ENCODE data around the gene ZNF532.
"Not testable (repeated sequence)": the region's sequence is repeated elsewhere in the genome, so short reads cannot be mapped to it uniquely, and the experiment has no call there.

The ZNF532 gene

GRCh38 chr18:58915995-58916394 is 51.3 kb downstream of the ZNF532 start:
- Histone ChIP-seq H3K27me3 (no peaks in the 10 kb centered on the region), H3K36me3 (peaks cover 8% of the 10 kb centered on the region), H3K4me3 (ENCODE audit: low read depth, low read length) (no peak overlapping the region), H3K4me1 (no peaks in the 10 kb centered on the region), H3K9me3 (no peaks in the 10 kb centered on the region)
- DNase-seq: no peak
- no peak for TF ChIP-seq CTCF (IDR thresholded peaks at IDR 0.05; ENCODE audit: low read depth, low read length)

GRCh38 chr18:58919934-58920333 is 55.3 kb downstream of the ZNF532 start:
- not testable (repeated sequence) for DNase-seq; H3K36me3 ChIP-seq; H3K4me3 ChIP-seq (ENCODE audit: low read depth, low read length); H3K27me3 ChIP-seq; H3K4me1 ChIP-seq; H3K9me3 ChIP-seq

GRCh38 chr18:58922995-58923394 is 58.3 kb downstream of the ZNF532 start:
- H3K4me3 ChIP-seq (ENCODE audit: low read depth, low read length): no peak overlapping the region
- no peak for DNase-seq
- no peaks in the 10 kb centered on the region for H3K9me3 ChIP-seq
- no peaks in the 10 kb centered on the region for H3K4me1 ChIP-seq
- no peak for TF ChIP-seq CTCF (IDR thresholded peaks at IDR 0.05; ENCODE audit: low read depth, low read length)
- no peaks in the 10 kb centered on the region for H3K27me3 ChIP-seq
- H3K36me3 ChIP-seq: peaks cover 5% of the 10 kb centered on the region

- Histone ChIP-seq H3K9me3 (no peaks in the 10 kb centered on the region), H3K4me1 (no peaks in the 10 kb centered on the region), H3K4me3 (ENCODE audit: low read depth, low read length) (no peak overlapping the region), H3K36me3 (no peaks in the 10 kb centered on the region), H3K27me3 (no peaks in the 10 kb centered on the region)
- DNase-seq: no peak
- TF ChIP-seq CTCF (IDR thresholded peaks at IDR 0.05; ENCODE audit: low read depth, low read length): no peak
These were observed 59.8 kb downstream of the ZNF532 start for GRCh38 chr18:58924473-58924872.

GRCh38 chr18:58927659-58928058 is 63.0 kb downstream of the ZNF532 start:
- no peak for TF ChIP-seq CTCF (IDR thresholded peaks at IDR 0.05; ENCODE audit: low read depth, low read length)
- no peaks in the 10 kb centered on the region for H3K27me3 ChIP-seq
- no peak for DNase-seq
- no peaks in the 10 kb centered on the region for H3K9me3 ChIP-seq
- no peaks in the 10 kb centered on the region for H3K4me1 ChIP-seq
- H3K4me3 ChIP-seq (ENCODE audit: low read depth, low read length): no peak overlapping the region
- no peaks in the 10 kb centered on the region for H3K36me3 ChIP-seq

GRCh38 chr18:58928386-58928785 is 63.7 kb downstream of the ZNF532 start:
- H3K9me3 ChIP-seq: no peaks in the 10 kb centered on the region
- TF ChIP-seq CTCF (IDR thresholded peaks at IDR 0.05; ENCODE audit: low read depth, low read length): no peak
- no peak overlapping the region for H3K4me3 ChIP-seq (ENCODE audit: low read depth, low read length)
- no peaks in the 10 kb centered on the region for H3K27me3 ChIP-seq
- DNase-seq: no peak
- no peaks in the 10 kb centered on the region for H3K4me1 ChIP-seq
- H3K36me3 ChIP-seq: no peaks in the 10 kb centered on the region

- Histone ChIP-seq H3K4me1 (no peaks in the 10 kb centered on the region), H3K9me3 (no peaks in the 10 kb centered on the region), H3K4me3 (ENCODE audit: low read depth, low read length) (no peak overlapping the region), H3K27me3 (no peaks in the 10 kb centered on the region), H3K36me3 (no peaks in the 10 kb centered on the region)
- DNase-seq: no peak
- TF ChIP-seq CTCF (IDR thresholded peaks at IDR 0.05; ENCODE audit: low read depth, low read length): no peak
These were observed 64.5 kb downstream of the ZNF532 start for GRCh38 chr18:58929206-58929605.

Measured in BE2C (cell line).